CD1c-positive myeloid dendritic cell (primary cell): Measurements from ENCODE around the gene THBS1.

Experiments used
- DNase-seq: peaks from one replicate; pipeline ENCODE4 v3.0.0-alpha.2; 2016; ENCODE audit errors: extremely low spot score

The THBS1 gene

DNA sequence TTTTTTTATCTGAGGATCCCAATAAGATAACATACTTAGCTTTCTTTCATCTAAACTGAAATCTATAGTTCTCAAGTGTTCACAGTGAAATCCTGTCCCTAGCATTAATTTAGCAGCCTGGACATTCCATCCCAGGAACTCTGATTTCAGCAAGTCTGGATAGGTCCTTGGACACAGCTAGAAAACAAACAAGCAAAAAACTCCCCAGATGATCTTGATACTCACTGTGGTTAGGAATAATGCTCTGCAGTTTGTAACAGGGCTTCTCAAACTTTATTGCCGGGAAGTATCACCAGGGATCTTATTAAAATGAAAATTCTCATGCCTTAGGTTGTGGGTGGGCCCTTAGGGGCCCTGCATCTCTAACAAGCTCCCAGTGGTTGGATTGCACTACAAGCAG lies 24.3 kb downstream of the THBS1 start:
- no peak for DNase-seq

DNA sequence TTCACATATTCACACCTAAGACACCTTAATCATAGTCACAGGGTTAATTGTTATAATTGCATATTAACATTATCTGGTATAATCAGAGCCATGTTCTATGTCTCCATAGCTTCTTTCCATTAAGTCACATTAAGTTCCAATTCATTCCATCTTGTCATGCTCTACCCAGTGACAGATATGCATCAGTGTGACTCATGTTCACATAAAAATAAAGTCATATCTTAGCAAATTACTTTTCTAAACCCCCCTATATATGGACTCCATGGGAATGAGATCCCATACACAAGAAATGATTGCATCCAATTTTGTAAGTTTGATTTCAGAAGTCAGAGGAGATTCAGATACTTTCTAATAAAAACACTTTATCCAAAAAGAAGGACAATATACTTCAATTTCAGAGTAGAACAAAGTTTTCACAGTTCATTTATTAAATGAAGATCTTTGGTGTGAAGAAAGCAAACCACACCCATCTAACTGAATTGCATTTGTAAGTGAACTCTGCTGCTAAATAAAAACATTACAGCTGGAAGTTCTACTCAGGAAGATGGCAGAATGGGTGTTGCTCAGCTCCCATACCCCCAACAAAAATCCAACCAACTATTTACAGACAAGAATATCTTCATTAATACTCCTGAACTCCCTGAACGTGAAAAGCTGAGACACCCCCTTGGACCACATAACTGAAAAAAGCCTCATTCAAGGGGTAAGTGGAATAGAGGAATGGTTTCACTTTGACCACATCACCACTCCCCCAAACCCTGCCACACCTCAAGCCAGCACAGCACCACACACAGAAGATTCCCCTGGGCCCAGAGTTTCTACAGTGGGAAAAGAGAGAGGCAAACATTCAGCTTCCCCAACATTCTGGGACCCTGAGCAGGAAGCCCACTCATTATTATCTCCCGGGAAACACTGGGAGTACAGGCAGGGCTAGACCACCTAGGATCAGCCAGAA lies 27.6 kb downstream of the THBS1 start:
- no peak for DNase-seq

DNA sequence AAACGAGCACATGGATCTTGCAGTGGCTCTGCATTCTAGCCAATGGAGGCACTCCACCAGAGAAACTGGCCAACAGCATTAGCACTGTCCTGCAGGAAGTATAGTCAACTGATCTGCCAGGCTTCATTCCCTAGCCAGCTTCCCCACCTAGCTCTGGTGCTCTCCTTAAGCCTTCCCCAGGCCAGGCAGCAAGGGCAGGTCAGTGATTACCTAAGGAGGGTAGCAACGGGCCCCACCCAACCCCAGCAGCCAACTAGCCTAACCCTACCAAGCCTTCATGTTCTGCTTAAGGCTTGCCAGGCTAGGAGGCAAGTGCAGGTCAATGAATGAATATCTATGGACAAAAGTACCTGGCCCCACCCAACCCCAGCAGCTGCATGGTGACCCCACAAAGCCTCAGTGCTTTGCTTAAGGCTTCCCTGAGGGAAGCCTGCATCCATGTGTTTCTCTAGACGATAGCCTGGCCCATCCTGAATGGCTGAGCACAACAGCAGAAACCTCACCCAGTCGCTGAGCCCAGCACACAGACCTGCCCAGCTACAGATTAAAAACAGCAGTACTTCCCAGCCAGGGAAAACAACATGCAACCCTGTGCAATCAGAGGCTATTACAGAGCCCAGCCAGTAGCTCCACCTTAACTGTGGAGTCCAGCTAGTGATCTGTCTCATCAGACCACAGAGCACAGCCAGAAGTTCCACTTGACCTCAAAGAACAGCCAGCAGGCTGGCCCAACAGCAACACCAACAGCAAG lies 28.5 kb downstream of the THBS1 start:
- DNase-seq = no peak

- DNase-seq = no peak
These were observed 29.8 kb downstream of the THBS1 start for GRCh38 chr15:39610665-39611064.

- no peak for DNase-seq
These were observed 32.4 kb downstream of the THBS1 start for GRCh38 chr15:39613271-39613670.

GRCh38 chr15:39613861-39614260 lies 33.0 kb downstream of the THBS1 start:
- no peak for DNase-seq

DNA sequence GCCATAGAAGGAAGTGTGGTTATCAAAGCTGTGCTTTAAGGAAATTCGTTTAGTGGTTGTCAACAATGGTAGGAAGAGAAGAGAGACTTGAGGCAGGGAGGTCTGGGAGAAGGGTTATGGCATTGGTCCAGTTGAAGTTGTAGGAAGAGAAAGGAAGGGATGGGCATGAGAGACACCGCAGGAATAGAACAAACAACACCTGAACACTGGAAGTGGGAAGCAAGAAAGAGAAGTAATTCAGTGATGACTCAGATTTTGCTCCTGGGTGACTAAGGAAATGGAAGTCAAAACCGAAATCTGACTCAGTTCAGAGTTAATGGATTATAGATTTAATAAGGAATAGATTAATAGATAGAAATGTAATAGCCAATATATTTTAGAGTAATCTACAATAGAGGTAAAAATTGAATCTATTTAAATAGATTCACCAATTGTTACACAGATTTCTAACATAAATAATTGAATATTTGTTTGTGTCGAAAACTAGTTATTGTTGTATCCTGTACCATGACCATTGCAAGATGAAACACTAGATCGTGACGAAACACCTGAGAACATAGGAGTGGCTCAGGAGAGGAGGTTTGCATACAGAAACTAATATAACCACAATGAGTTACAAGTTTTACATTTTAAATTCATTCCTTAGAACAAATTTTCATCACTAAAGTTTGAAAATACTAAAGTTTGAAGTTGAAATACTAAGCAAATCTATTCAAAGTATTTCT lies 36.0 kb downstream of the THBS1 start:
- DNase-seq = no peak

- DNase-seq = no peak
These were observed 37.4 kb downstream of the THBS1 start for GRCh38 chr15:39618063-39618823.

DNA sequence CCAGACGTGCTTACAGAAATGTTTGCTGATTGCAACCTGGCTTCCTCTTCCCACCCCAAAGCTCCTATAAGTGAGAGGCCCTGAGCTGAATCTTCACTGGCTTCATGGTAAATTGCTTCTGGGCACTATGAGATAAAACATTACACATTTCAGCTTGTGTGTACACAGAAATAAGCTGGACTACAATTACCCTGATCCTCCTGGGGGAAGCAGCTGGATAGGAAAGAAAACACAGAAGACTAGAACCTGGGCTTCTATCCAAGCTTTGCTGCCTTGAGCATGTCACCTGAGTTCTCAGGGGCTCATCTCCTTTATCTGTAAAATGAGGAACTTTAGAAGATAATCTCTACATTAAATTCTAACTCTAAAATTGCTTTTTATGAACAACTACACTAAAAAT lies 40.3 kb downstream of the THBS1 start:
- no peak for DNase-seq

DNA sequence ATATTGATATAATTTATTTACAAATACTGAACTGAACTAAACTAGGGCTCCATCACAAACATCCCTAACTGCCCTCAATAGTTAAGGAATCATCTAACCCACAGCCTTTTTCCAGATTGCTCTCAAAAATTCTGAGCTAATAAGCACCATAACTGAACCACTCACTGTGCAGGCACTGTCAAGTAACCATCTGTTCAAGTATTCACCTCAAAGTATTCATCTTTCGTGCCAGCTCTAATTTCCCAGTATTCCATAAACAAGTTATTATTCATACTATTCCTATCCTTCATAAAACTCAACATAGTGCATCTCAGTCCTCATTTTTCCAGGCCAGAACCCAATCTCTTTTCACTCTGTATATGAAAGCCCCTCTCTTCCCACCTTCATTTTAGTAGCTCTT lies 41.1 kb downstream of the THBS1 start:
- no peak for DNase-seq

DNA sequence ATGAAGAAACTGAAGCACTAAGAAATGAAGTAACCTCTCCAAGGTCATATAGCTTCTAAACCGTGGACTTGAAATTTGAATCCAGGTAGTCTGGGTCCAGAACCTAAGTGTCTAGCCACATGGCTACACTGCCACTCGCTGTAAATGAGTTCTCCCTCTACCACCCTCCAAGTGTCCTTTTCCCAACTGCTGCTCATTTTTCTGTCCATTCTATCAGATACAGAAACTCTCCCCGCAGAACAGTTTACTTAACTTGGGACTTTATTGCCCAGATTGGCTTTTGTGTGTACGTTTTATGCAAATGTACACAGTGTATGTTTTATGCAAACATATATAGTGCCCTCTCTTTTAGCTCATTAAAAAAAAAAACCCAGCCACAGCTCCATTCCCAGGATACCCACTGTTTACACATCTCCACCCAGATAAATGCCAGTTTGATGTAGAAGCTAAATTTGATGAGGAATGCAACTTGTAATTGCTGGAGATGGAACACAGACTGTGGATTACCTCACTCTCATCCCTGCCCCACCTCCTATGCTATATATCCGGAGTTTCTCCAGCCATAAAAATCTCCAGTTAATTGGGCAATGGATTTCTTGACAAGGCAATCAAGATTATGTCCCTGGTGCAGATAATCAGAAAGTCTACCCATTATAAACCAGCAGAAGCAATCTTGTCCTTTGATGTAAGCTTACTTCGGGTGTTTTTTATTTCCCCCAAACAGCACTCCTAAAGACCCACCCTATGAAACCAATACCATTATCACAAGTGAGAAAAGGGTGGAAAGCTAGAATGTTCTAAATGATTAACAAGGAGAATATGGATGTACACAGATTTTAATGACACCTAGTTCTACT lies 42.0 kb downstream of the THBS1 start:
- DNase-seq = no peak

DNA sequence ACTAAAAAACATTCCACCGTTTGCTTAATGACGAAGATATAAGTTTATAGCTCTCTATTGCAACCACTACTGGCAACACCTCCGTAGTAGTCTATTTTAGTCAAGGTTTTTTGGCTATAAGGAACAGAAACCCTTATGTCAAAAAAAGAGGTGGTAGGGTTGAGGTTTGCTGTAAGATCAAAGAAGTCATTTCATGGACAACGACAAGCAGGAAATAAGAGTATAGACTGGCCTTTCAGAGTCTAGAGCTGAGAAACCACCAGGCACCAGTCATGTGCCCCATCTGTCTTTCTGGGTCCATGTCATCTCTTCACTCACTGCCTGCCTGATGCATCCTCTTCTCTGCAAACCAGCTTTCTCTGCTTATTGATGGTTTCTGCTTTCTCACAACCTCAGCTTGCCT lies 42.7 kb downstream of the THBS1 start:
- peak; percentile 8 for DNase-seq

GRCh38 chr15:39624806-39625205 lies 43.9 kb downstream of the THBS1 start:
- peak; percentile 19 for DNase-seq

DNA sequence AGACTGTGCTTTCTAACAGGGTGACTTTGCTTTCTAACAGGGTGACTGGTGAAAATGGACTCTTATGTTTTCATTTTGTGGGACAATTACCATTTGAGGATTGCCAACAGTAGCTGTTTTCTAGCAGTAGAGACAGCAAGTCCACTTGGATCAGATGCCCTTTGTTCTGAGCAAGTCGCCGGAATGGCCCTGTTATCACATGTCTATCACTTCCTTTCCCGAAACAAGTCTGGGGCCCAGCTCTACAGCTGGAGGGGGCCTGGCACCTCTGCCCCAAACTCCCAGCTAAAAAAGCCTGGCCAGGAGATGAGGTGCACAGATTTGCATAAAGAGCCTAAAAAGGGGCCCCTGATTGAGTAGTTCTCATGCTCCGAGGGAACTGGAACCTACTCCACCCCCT lies 44.6 kb downstream of the THBS1 start:
- DNase-seq = no peak

DNA sequence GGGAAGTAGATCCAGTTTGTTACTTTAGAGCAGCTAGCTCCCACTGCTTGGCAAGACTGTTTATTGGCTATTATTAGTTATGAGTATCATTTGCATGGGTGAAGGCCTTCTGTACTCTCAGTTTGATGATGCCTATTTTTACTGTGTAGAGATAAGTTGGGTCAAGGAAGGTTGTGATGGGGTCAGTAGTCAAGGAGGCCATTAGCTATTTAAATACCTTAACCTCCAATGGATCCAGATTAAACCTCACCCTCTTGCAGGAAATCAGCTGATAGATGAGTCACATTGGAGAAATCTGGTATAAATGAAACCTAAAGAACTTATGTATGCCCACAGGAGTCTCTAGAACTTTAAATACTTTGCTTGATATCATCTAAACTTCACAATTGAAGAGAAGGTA lies 45.0 kb downstream of the THBS1 start:
- DNase-seq = no peak

- no peak for DNase-seq
These were observed 46.7 kb downstream of the THBS1 start for GRCh38 chr15:39627451-39628143.

- DNase-seq = no peak
These were observed 47.2 kb downstream of the THBS1 start for GRCh38 chr15:39628144-39628508.

GRCh38 chr15:39628546-39629257 lies 47.8 kb downstream of the THBS1 start:
- DNase-seq = no peak

GRCh38 chr15:39629371-39629770 lies 48.5 kb downstream of the THBS1 start:
- DNase-seq = no peak
